HepG2 (cell line): ENCODE results near the gene ITIH3. TPM values are rescaled to one million over a fixed set of nuclear protein-coding genes. Genes with fewer than 3 reads are reported as not detected.

Experiments used
- ATAC-seq: fragments of 200-7000 bp; cut with Tn5 transposase; 3 replicates; pipeline ENCODE4 v1.9.1; 2020; ENCODE audit warnings: mild to moderate bottlenecking, moderate library complexity
- BruUV-seq: library from RNA; stranded (reverse); fragments of 400-500 nt; replicated peaks from 2 replicates; lab custom pipeline; 2021; lab: Mats Ljungman, UMichigan
- CTCF ChIA-PET: fragments of 300-600 bp; formaldehyde crosslinking; extraction: SDS; loops from one replicate; lab custom pipeline; 2021; ENCODE audit warnings: low total read pairs, inconsistent platforms, low intra/inter-chr PET ratio; lab: Yijun Ruan, JAX
- POLR2A ChIA-PET: fragments of 350-600 bp; sonication (Branson Sonifier 250); formaldehyde crosslinking; loops from one replicate; lab custom pipeline; 2020; ENCODE audit warnings: antibody characterized with exemption, inconsistent platforms; lab: Yijun Ruan, JAX
- DNase-seq: peaks from one replicate; pipeline ENCODE4 v3.0.0-alpha.2; 2015; ENCODE audit warnings: low spot score
- FAIRE-seq: peaks from 3 replicates; lab custom pipeline; 2011; peaks lifted over from hg19 to GRCh38; lab: Jason Lieb, UNC
- H2AFZ ChIP-seq: one replicate; pipeline ENCODE4 v1.6.1; 2011; ENCODE audit warnings: low read length, inconsistent platforms
- H3K27ac ChIP-seq: fragments of 300-600 bp; 3 replicates; pipeline ENCODE4 v1.8.0; 2011; ENCODE audit warnings: mixed run types, mild to moderate bottlenecking, mixed read lengths, low read length, inconsistent platforms; ENCODE audit not compliant: insufficient read depth; ENCODE audit errors: extremely low read length
- H3K27me3 ChIP-seq, 2 experiments: fragments of 200-600 bp in 1 of 2; 2 replicates in 1 of 2; 3 replicates in 1 of 2; pipeline versions ENCODE4 v1.6.0 to v1.8.0; 2011; ENCODE audit warnings: low read length in 2 of 2, mild to moderate bottlenecking in 2 of 2, moderate library complexity in 2 of 2, inconsistent platforms in 1 of 2; ENCODE audit not compliant: insufficient read depth in 2 of 2, control insufficient read depth in 1 of 2
- H3K36me3 ChIP-seq, 2 experiments: fragments of 200-600 bp in 1 of 2; replicated peaks in 1 of 2; 2 replicates in 1 of 2; 3 replicates in 1 of 2; pipeline versions ENCODE4 v1.5.1 to v1.8.0; 2011; ENCODE audit warnings: low read length in 2 of 2, inconsistent platforms in 1 of 2; ENCODE audit not compliant: insufficient read depth in 2 of 2, control insufficient read depth in 1 of 2
- H3K4me1 ChIP-seq: 2 replicates; pipeline ENCODE4 v1.5.1; 2012; ENCODE audit warnings: low read length, inconsistent platforms; ENCODE audit not compliant: insufficient read depth
- H3K4me2 ChIP-seq: 2 replicates; pipeline ENCODE4 v1.6.0; 2011; ENCODE audit warnings: low read depth, low read length, inconsistent platforms
- H3K4me3 ChIP-seq, 3 experiments: fragments of 200-600 bp in 1 of 3; sonication (generic), shearing (Covaris generic) in 1 of 3; replicated peaks in 1 of 3; 2 replicates each; pipeline ENCODE4 v1.5.1; 2011 to 2016; ENCODE audit warnings: low read length in 3 of 3, inconsistent platforms in 2 of 3, low read depth in 2 of 3, mild to moderate bottlenecking in 2 of 3, control low read depth in 1 of 3, mixed read lengths in 1 of 3; ENCODE audit not compliant: insufficient read depth in 1 of 3
- H3K79me2 ChIP-seq: one replicate; pipeline ENCODE4 v1.6.1; 2011; ENCODE audit warnings: low read length, inconsistent platforms; ENCODE audit not compliant: insufficient read depth
- H3K9ac ChIP-seq: 2 replicates; pipeline ENCODE4 v1.6.0; 2011; ENCODE audit warnings: mild to moderate bottlenecking, low read depth, low read length, inconsistent platforms; ENCODE audit not compliant: insufficient read depth
- H3K9me3 ChIP-seq: 2 replicates; pipeline ENCODE4 v1.5.1; 2012; ENCODE audit warnings: mild to moderate bottlenecking, low read length
- H4K20me1 ChIP-seq: 2 replicates; pipeline ENCODE4 v1.6.0; 2011; ENCODE audit warnings: inconsistent platforms, mild to moderate bottlenecking, low read length, moderate library complexity; ENCODE audit not compliant: insufficient read depth
- ELF4 ChIP-seq: sonication (generic); formaldehyde crosslinking; IDR thresholded peaks from 2 replicates; pipeline ENCODE4 v1.5.0; 2020; ENCODE audit warnings: missing genetic modification reagents, mild to moderate bottlenecking, moderate library complexity, borderline replicate concordance
- PAWR ChIP-seq: sonication (generic); formaldehyde crosslinking; IDR thresholded peaks from 2 replicates; pipeline ENCODE4 v1.4.0; 2020; ENCODE audit warnings: missing genetic modification reagents, mild to moderate bottlenecking, borderline replicate concordance
- SMARCE1 ChIP-seq: fragments of 450-650 bp; IDR thresholded peaks from 2 replicates; pipeline ENCODE4 v1.6.1; 2017; ENCODE audit warnings: borderline replicate concordance
- THAP11 ChIP-seq: IDR thresholded peaks from 2 replicates; pipeline ENCODE4 v1.6.1; 2016; ENCODE audit warnings: missing biosample characterization, missing genetic modification reagents
- ZC3H4 ChIP-seq: sonication (generic); formaldehyde crosslinking; IDR thresholded peaks from 2 replicates; pipeline ENCODE4 v1.4.0; 2020; ENCODE audit warnings: missing genetic modification reagents, borderline replicate concordance
- ZFYVE20 ChIP-seq: sonication (generic); formaldehyde crosslinking; IDR thresholded peaks from 2 replicates; pipeline ENCODE4 v1.8.0; 2023; ENCODE audit warnings: low read depth, mild to moderate bottlenecking, moderate library complexity, missing genetic modification reagents, borderline replicate concordance
- ZNF703 ChIP-seq: sonication (generic); formaldehyde crosslinking; IDR thresholded peaks from 2 replicates; pipeline ENCODE4 v1.5.1; 2020; ENCODE audit warnings: missing genetic modification reagents, mild to moderate bottlenecking, moderate library complexity, borderline replicate concordance
- ZNF839 ChIP-seq: sonication (generic); formaldehyde crosslinking; IDR thresholded peaks from 2 replicates; pipeline ENCODE4 v1.4.0; 2020; ENCODE audit warnings: missing genetic modification reagents, mild to moderate bottlenecking, borderline replicate concordance
- ZNF878 ChIP-seq: sonication (generic); formaldehyde crosslinking; IDR thresholded peaks from 2 replicates; pipeline ENCODE4 v1.8.1; 2023; ENCODE audit warnings: mild to moderate bottlenecking, missing genetic modification reagents, moderate library complexity
- WGBS: methylation state at CpG from one replicate; pipeline ENCODE4 v1.1.6; 2017; ENCODE audit warnings: low lambda C conversion rate; 5-methylcytosine and 5-hydroxymethylcytosine counted together
- in situ Hi-C: cut with HindIII; loops from 2 replicates; pipeline ENCODE4 v1.10.0; 2017; ENCODE audit warnings: low pct_unique_long_range_greater_than_20kb; ENCODE audit not compliant: extremely low pct_ligation_motif_present
- intact Hi-C: fragments of 100-400 bp; cut with micrococcal nuclease; formaldehyde crosslinking; loops from one replicate; pipeline ENCODE4 v1.10.0; 2022; ENCODE audit not compliant: unreplicated experiment
- polyA plus RNA-seq, 8 experiments: library from polyadenylated mRNA; depleted of rRNA in 3 of 8; stranded (reverse) in 7 of 8; unstranded in 1 of 8; fragments of >200 nt; fragmentation: Illumina TruSeq in 4 of 8; extraction: Trizol in 4 of 8; gene quantifications; 2 replicates each; pipeline versions ENCODE4 v1.2.1 to v1.2.3, GENCODE V29; 2011 to 2016; ENCODE audit warnings: low read depth in 4 of 8, missing spikeins in 1 of 8, mixed read lengths in 1 of 8; ENCODE audit not compliant: insufficient read depth in 1 of 8
- total RNA-seq, 5 experiments: library from RNA; depleted of rRNA; stranded (reverse); fragments of >200 nt; fragmentation: Illumina TruSeq; extraction: Trizol; gene quantifications; 2 replicates each; pipeline ENCODE4 v1.2.3, GENCODE V29; 2016; ENCODE audit warnings: low read depth in 1 of 5
- TF ChIP-seq, protein P1 (sequence below): sonication (generic); formaldehyde crosslinking; IDR thresholded peaks from 2 replicates; pipeline ENCODE4 v1.4.0; 2020; ENCODE audit warnings: missing genetic modification reagents, borderline replicate concordance
- TF ChIP-seq, protein P2 (sequence below): sonication (generic); formaldehyde crosslinking; IDR thresholded peaks from 2 replicates; pipeline ENCODE4 v1.4.0; 2020; ENCODE audit warnings: low read depth, mild to moderate bottlenecking, missing genetic modification reagents
- TF ChIP-seq, protein P3 (sequence below): sonication (generic); formaldehyde crosslinking; IDR thresholded peaks from 2 replicates; pipeline ENCODE4 v1.4.0; 2020; ENCODE audit warnings: missing genetic modification reagents

The ITIH3 gene
- total and polyA plus RNA-seq, 2 of the 13 experiments (the other 11 are each of a cell fraction or from before 2014, with no cell fraction given): 105 to 632 TPM

DNA sequence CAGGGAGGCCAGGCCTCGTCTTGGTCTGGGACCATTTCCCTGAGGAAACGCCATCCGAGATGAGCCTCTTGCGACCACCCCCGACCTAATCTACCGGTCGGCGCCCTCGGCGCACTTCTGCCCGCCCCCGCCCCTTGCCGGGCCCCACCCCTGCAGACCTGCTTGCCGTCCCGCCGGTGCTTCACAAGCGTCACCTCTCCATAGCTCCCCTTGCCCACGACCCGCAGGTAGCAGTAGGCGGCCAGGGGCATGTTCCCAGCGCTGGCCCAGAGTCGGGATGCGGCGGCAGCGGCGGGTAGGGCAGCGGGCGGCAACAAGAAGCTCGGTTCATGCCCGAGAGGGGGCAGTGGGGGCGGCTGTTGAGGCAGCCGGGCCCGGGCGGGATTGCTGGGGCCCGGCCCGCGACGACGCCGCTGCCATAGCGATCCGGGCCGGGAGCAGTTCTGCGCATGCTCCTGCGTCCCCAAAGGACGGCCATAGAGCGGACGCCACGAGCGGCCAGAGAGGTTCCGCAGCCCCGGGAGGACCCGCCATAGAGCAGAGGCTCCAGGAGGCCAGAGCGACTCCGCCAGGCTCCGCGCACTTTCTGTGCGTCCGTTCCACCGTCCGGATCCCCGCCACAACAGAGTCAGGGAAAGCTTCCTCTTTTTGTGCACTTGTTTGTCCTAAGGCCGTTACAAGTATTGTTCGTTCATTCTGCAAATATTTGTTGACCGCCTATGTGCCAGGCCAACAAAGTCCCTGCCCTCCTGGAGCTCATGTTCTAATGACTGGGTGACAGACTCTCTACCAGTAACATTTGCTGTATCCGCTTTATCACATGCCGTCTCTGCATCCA lies 23.9 kb upstream of the ITIH3 start, which contains the start of gene NEK4:
Gene NEK4 (minus strand): TSS at position 445 of the 838 bp plus-strand sequence. CDS start 194 bp downstream, at position 251.
- DNase-seq (peak; percentile 85), FAIRE-seq (no peak), ATAC-seq (peak; percentile 91)
- H3K9ac ChIP-seq: peak within 1 kb of the TSS; percentile 79
- peak within 1 kb of the TSS; percentile 80 for H3K27ac ChIP-seq
- intact Hi-C loops: loop anchor here (2.0 to 10.0 kb wide), 2 partner anchors 16 to 54 kb away; no protein-coding TSS in a partner anchor
- 1% methylated on average over 33 of the region's 67 CpGs for WGBS
- H2AFZ ChIP-seq: peak within 1 kb of the TSS; percentile 82
- peak within 1 kb of the TSS; percentile 94 for H3K4me2 ChIP-seq
- no peaks in the 10 kb centered on the region for H4K20me1 ChIP-seq
- no peaks in the 10 kb centered on the region for H3K27me3 ChIP-seq
- ChIA-PET CTCF (no interaction called here), POLR2A (interaction anchor here (0.7 to 18.4 kb wide), 13 partner anchors 9 to 126 kb away, joined by 3 to 466 read pairs (median 4); partner anchors contain the start of genes GLT8D1, ITIH3, SPCS1 and STIMATE)
- peaks cover 6 to 18% of the 10 kb centered on the region in 2 experiments; a peak in 4 of 5 replicates for H3K36me3 ChIP-seq
- peaks cover 17% of the 10 kb centered on the region for H3K79me2 ChIP-seq
- in situ Hi-C loops: no loop called here
- peaks cover 60% of the 10 kb centered on the region for H3K4me1 ChIP-seq
- BruUV-seq: no TSS peak
- no peaks in the 10 kb centered on the region for H3K9me3 ChIP-seq
- peak within 1 kb of the TSS; percentile 52 to 89 (median 72) for H3K4me3 ChIP-seq
- TF ChIP-seq THAP11 (CRISPR knock-in tag) (peak; percentile 84), ZNF703 (peak; percentile 69; the same call in 1 of the 2 replicates), PAWR (CRISPR knock-in tag) (no peak), SMARCE1 (no peak), ELF4 (CRISPR knock-in tag) (no peak), ZNF878 (CRISPR knock-in tag) (no peak), ZFYVE20 (no peak), ZNF839 (CRISPR knock-in tag) (peak; percentile 53; the same call in 1 of the 2 replicates), ZC3H4 (CRISPR knock-in tag) (no peak; the same call in 1 of the 2 replicates)
- TF ChIP-seq, protein P1, sequence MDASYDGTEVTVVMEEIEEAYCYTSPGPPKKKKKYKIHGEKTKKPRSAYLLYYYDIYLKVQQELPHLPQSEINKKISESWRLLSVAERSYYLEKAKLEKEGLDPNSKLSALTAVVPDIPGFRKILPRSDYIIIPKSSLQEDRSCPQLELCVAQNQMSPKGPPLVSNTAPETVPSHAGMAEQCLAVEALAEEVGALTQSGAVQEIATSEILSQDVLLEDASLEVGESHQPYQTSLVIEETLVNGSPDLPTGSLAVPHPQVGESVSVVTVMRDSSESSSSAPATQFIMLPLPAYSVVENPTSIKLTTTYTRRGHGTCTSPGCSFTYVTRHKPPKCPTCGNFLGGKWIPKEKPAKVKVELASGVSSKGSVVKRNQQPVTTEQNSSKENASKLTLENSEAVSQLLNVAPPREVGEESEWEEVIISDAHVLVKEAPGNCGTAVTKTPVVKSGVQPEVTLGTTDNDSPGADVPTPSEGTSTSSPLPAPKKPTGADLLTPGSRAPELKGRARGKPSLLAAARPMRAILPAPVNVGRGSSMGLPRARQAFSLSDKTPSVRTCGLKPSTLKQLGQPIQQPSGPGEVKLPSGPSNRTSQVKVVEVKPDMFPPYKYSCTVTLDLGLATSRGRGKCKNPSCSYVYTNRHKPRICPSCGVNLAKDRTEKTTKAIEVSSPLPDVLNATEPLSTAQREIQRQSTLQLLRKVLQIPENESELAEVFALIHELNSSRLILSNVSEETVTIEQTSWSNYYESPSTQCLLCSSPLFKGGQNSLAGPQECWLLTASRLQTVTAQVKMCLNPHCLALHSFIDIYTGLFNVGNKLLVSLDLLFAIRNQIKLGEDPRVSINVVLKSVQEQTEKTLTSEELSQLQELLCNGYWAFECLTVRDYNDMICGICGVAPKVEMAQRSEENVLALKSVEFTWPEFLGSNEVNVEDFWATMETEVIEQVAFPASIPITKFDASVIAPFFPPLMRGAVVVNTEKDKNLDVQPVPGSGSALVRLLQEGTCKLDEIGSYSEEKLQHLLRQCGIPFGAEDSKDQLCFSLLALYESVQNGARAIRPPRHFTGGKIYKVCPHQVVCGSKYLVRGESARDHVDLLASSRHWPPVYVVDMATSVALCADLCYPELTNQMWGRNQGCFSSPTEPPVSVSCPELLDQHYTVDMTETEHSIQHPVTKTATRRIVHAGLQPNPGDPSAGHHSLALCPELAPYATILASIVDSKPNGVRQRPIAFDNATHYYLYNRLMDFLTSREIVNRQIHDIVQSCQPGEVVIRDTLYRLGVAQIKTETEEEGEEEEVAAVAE: no peak; the same call in 1 of the 2 replicates
- TF ChIP-seq, protein P2, sequence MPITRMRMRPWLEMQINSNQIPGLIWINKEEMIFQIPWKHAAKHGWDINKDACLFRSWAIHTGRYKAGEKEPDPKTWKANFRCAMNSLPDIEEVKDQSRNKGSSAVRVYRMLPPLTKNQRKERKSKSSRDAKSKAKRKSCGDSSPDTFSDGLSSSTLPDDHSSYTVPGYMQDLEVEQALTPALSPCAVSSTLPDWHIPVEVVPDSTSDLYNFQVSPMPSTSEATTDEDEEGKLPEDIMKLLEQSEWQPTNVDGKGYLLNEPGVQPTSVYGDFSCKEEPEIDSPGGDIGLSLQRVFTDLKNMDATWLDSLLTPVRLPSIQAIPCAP (CRISPR knock-in tag): no peak
- TF ChIP-seq, protein P3, sequence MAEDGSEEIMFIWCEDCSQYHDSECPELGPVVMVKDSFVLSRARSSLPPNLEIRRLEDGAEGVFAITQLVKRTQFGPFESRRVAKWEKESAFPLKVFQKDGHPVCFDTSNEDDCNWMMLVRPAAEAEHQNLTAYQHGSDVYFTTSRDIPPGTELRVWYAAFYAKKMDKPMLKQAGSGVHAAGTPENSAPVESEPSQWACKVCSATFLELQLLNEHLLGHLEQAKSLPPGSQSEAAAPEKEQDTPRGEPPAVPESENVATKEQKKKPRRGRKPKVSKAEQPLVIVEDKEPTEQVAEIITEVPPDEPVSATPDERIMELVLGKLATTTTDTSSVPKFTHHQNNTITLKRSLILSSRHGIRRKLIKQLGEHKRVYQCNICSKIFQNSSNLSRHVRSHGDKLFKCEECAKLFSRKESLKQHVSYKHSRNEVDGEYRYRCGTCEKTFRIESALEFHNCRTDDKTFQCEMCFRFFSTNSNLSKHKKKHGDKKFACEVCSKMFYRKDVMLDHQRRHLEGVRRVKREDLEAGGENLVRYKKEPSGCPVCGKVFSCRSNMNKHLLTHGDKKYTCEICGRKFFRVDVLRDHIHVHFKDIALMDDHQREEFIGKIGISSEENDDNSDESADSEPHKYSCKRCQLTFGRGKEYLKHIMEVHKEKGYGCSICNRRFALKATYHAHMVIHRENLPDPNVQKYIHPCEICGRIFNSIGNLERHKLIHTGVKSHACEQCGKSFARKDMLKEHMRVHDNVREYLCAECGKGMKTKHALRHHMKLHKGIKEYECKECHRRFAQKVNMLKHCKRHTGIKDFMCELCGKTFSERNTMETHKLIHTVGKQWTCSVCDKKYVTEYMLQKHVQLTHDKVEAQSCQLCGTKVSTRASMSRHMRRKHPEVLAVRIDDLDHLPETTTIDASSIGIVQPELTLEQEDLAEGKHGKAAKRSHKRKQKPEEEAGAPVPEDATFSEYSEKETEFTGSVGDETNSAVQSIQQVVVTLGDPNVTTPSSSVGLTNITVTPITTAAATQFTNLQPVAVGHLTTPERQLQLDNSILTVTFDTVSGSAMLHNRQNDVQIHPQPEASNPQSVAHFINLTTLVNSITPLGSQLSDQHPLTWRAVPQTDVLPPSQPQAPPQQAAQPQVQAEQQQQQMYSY (CRISPR knock-in tag): peak; percentile 79
